ENCODE results near the gene BUD31.
"Not testable (repeated sequence)": the region's sequence is repeated elsewhere in the genome, so short reads cannot be mapped to it uniquely, and the experiment has no call there.

The BUD31 gene

DNA sequence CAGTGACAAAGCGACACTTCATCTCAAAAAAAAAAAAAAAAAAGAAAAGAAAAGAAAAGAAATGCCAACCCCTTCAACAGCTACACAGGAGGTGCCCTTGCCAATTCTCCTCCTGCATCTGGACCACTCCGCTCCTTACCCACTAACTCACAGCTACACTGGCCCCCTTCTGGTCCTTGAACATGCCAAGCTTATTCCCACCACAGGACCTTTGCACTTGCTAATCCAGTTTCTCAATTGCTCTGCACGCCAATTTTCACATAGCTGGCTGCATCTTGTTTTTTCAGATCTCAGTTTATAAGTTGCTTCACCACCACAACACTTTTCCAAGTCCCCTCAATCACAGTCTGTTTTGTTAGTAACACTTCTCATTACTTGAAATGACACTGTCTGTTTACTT is 5.9 kb upstream of the BUD31 start:
- DNase-seq, result no peak

DNA sequence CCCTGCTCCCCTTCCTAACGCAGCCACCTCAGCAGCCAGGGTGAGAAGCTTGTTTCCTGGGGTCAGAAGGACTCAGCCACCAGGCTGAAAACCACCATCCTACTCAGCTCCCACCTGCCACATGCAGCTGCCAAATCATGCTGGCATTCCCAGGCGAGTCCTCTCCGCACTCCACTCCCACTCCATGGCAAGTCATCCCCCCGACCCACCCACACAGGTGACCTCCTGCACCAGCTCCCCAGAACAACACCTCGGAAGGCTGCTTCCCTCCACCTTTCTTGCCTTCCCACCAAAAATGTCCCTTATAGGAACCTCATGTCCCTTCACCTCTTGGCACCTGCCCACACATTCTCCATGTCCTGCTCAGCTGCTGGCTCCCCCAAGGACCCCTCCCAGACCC is 5.0 kb upstream of the BUD31 start:
- DNase-seq, result no peak

DNA sequence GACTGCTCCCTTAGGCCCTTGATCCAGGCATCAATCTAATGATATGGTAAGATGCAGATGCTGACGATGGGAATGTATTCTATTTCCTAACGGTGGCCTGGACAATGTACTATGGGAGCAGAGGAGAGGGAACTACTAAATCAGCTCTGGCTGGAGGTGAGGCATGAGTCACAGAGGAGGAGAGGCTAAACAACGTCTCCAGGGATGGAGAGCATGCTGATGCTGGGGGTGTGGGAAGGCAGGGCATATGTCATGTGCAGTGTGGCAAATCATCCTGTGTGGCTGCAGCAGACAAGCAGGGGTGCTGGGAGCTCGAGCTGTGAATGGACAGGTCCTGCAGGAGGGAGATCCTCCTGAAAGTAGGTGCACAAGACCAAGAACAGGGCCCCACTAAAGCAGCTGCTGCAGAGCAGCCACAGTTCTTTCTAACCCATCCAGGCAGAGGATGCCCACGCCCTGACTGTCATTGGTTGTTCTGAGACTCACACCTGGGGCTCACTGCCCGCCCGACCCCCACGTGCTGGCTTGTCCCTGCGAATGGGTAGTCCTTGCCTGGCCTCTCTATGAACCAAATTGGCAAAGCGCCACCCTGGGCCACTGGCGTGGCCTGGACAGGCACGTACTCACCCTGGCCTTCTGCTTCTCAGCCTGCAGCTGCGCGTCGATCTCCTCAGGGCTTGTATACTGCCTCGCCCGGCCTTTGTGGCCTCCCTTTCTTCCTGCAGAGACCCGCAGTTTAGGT is 4.4 kb upstream of the BUD31 start:
- no peak for DNase-seq

DNA sequence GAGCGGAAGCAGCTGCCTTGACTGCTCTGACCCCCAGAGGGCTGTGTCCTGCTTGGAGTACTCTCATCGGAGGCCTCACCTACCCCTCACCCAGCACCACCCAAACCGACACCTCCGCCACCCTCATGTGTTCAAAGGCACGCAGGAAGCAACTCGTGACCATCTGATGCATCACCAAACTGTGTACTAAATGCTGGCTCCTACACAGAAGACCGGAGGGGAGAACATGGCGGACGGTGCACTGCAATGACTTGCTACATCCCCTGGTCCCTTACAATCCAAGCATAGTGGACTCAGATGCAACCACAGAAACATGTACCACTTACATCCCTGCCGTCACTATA is 3.8 kb upstream of the BUD31 start:
- DNase-seq, result no peak

DNA sequence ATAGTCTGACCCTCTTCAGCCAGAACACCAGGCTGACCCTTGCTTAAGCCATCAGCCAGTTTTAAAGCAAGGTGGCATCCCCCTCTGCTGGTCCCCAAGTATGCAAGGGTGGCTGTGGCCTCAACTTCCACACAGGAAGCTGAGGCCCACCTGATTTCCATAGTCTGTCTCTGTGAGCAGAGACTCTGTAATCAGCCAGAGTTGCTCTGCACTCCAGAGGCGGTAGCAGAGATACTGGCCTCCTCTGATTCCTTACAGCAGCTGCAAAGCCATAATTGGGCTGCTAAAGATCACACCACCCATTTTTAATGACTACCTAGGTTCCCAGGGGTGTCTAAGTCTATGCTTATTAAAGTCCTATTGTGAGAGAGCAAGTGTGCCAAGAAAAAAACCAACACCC is 2.2 kb upstream of the BUD31 start:
- no peak for DNase-seq

DNA sequence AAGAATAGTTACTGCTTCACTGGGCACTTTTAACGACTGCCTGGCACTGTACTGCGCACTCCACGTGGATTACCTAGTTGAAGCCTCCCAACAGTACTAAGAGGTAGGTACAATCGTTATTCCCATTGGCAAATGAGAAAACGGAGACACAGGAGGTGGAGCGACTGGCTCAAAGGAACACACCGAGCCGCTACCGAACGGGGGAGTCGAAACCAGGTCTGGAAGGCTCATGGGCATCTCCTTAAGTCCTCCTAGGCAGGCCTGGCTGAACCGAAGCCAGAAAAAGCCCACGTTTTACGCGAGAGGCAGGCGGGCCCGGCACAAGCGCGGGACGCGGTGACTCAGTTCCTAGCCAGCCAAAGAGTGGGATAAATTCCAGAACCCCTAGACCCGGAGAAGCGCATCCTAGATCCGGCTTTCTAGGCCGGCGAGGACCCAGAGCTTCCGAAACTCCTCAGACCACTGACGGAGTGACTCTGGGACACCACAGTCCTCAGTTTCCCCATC is 844 bp upstream of the BUD31 start:
- DNase-seq, result peak; percentile 32 to 41

DNA sequence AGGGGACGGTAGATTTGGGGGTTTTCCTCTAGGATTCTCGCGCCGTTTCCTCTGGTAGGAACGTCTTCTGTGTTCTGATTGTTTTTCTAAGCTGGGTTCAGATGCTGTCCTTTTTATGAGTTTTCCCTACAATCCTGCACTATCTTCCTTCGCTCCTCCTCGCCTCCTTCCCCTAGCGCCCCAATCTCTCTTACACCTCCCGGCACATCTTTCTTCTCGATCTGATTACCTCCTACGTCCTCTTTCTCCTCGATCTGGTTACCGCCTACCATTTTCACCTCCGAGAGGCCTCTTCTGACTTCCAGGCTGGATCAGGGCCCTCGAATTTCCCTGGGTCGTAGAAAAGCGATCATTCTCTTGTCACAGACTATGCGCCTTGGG is 413 bp downstream of the BUD31 start:
- peak in 1 of 2 donors; percentile 19 for DNase-seq

DNA sequence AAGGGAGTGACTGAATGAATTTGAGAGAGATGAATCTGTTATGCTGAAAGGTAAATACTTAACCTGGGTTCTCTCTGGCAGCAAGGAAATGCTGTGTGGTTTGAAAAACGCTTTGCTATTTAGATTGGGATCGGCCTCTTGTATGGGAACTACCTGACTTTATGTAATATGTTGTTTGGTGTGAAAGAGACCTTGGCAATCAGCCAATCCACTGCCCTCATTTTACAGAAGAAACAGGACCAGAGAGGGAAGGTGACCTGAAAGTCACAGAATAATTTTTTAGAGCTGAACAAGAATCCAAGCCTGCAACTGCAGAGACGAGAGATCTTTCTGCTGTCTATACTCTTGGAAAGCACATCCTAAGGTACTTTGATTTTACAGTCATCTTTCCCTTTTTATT is 1.0 kb downstream of the BUD31 start:
- peak in 1 of 2 donors; percentile 45 for DNase-seq

DNA sequence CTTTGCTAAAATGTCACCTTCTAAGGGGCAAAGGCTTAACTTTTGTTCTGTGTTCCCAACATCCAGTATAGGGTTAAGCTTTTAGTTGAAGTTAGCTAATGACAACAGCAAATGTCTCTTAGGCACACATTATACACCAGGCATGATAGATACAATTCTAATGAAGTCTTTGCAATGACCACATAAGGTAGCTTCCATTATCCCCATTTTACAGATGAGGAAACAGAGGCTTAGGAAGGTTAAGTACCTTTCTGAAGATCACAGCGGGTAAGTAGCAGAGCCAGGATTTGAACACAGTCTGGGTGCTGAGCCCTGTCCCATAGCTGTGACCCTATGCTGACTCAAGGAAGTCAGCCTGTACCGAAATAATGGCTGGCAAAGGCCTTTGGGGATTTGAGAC is 1.9 kb downstream of the BUD31 start:
- no peak for DNase-seq

DNA sequence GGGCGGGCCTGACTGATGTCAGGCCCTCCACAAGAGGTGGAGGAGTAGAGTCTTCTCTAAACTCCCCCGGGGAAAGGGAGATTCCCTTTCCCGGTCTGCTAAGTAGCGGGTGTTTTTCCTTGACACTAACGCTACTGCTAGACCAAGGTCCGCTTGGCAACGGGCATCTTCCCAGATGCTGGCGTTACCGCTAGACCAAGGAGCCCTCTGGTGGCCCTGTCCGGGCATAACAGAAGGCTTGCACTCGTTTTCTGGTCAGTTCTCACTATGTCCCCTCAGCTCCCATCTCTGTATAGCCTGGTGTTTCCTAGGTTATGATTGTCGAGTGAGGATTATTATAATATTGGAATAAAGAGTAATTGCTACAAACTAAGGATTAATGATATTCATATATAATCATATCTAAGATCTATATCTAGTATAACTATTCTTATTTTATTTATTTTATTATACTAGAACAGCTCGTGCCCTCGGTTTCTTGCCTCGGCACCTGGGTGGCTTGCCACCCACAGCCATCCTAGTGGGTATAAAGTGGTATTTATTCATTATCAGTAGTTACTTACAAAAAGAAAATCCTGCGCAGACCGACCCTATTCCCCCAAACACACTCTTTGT is 6.9 kb downstream of the BUD31 start:
- DNase-seq, result peak; percentile 39 to 43

DNA sequence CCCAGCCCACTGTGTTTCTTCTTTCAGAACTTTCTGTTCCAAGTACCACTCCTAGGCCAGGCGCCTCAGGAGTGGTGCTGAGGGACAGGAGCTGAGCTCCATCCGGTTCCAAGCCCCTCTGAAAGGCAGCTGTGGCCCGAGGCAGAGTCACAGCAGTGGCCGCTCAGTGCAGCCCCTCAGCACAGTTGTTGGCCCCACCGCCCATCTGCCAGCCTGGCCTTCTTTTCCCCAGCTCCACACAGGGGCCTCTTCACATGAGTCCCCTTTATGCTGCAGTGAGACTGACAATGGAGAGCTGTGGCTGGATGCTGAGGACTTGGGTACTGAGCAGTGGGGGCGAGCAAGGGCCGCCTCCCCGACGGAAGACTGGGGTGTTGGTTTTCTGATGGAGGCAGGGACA is 9.5 kb downstream of the BUD31 start:
- DNase-seq, result no peak

DNA sequence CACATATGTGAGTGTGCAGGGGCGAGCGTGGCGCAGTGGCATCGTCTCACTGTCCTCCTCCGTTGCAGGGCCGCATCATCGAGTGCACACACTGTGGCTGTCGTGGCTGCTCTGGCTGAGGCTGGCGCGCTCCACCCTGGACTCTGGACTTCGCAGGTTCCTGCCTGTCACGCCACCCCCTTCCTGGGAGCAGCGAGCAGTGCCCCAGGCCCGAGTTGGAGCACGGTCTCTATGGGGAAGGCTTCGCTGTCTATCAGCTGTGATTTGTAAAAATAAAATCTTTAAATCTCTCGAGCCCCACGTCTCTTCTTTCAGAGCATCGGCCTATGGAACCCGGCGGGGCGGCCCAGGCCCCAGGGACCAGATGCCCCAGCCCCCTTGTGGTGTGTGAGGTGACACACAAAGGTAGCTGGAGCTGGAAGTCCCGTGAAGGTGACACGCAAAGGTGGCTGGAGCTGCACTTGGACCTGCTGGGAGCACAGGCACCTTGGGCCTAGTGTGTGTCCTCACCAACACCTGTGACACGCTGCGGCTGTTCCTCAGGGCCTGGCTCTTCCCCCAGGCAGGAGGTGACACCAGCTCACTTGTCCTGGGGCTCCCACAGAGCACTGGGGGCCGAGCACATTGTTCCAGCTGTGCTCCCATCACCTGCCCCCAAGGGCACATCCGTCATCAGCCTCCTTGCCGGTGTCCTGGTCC is 10.7 kb downstream of the BUD31 start:
- DNase-seq, result no peak

DNA sequence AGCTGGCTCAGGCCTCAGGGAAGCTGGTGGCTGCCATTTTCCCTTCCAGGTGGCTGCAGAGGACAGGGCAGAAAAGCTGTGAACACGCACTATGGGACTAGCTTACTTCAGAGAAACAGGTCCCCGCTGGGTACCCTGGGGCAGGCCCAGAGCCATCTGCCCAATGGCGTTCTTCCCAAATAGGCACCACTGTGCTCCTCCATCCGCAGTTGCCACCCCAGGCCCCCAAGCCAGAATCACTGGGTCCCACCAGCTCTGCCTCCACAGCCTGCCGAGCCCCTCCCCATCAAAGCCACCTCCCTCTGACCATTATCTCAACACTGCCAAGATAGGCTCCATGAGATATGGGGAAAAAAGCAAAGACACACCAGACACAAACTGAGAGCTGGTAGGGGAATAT is 11.4 kb downstream of the BUD31 start:
- no peak for DNase-seq

DNA sequence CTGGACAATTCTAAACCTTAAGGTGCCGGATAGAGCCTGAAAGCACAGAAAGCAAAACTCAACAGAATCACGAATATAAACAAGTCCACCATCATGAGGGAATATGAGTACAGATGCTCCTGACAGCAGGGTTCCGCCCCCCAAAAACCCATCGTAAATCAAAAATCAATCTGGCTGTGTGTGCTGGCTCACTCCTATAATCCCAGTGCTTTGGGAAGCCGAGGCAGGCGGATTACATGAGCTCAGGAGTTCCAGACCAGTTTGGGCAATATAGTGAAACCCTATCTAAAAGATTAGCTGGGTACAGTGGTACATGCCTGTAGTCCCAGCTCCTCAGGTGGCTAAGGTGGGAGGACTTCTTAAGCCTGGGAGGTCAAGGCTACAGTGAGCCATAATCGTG is 12.2 kb downstream of the BUD31 start:
- DNase-seq, result no peak

DNA sequence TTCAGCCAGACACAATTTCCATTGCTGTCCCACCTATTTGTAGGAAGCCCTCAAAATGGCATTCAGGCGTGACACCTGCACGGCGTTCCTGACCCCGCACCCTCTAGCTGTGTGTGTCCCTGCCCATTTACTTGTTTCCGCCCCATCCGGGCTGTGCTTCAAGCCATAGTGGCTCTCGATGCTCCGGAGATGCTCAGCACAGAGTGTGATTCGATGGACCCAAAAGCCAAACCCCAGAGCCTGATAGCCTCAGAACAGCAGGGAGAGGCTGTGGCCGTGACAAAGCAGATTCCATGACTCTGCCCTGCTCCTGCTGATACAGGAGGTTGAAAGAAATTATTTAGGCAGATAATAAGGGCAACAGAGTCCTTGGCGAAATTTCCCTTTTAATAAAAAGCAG is 13.4 kb downstream of the BUD31 start:
- DNase-seq, result no peak

DNA sequence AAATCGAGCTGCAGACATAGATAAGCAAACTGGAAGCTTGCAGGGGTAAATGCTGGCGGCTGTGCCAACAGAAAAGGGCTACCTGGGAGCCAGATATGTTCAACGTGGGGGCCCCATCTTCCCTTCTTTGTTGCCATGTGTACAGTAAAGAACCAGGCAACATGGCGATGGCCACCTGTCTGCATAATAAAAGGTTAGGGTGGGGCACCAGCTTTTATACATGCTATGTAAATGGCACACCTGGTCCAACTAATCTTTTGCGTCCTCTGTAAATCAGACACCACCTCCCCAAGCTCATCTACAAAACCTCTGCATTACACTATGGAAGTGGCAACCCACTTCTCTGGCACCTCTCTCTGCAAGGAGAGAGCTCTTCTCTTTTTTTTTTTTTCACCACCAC is 13.9 kb downstream of the BUD31 start:
- no peak for DNase-seq

DNA sequence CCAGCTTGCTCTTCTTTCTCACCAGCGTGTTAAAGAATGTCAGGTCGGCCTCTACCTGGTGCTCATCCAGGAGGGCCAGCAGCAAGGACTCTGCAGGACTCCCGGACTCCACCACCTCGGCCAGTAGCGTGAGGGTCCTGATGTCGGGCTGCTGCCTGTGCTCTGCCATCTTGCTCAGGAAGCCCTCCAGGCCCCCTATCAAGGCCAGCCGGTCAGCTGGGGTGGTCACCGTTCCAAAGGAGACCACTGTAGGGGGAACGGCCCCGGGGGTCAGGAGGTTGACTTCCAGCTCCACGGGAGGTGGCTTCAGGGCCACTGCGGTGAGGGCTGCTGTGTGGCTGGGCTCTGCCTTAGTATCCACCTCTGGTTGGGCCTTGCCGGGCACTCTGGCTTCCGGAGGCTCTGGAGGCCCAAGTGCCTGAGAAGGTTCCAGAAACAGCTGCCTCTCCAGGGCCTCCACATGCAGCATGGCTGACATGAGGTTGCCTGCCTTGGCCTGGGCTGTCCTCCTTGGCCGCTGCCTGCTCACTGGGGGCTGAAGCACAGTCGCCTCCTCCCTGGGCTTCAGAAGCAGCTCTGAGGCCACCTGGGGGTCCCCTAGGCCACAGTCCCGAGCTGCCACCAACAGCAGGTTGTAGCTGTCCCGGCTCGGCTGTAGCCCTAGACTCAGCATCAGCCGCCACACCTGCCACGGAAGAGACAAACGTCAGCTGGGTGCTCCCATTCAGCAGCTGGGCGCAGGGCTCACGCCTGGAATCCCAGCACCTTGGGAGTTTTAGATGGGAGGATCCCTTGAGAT is 16.4 kb downstream of the BUD31 start:
- no peak for DNase-seq

DNA sequence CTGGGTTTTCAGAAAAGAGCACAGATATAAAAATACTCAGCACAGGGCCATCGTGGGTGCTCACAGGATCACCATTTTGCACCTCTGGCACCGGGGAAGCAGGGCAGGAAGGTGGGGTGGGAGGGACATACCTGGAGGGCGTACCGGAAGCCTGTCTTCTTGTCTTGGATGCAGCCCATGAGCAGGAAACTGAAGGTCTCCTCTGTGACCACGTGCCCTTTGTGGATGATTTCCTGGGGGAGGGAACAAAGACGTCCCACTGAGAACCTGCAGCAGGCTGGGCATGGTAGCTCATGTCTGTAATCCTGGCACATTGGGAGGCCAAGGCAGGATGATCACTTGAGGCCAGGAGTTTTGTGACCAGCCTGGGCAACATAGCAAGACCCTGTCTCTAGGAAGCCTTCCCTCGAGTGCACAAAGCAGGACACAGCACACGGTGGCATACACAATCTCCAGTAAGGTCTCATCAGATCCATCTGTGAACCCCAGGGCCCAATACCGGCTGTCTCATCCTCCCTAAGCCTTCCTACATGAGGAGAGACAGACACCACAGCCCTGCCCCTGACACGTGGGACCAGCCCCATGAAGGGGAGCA is 20.3 kb downstream of the BUD31 start:
- DNase-seq, result no peak

DNA sequence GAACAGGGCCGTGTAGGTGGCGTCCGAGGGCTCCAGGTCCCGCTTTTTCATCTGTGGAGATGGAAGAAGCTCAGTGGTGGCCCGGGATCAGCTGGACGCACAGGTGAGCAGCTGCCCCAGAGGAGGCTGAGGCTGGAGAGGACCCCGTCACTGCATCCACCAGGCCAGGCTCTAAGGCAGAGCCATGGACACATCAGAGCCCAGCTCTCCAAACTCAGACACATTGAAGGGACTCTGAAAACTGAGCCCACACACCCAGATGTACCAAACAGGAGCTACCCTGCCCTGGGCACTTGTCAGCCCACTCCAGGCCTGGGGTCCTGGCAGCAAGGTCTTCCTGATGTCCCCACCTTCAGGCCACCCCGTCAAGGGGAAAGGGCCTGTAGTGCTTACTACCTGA is 21.0 kb downstream of the BUD31 start:
- DNase-seq, result no peak

DNA sequence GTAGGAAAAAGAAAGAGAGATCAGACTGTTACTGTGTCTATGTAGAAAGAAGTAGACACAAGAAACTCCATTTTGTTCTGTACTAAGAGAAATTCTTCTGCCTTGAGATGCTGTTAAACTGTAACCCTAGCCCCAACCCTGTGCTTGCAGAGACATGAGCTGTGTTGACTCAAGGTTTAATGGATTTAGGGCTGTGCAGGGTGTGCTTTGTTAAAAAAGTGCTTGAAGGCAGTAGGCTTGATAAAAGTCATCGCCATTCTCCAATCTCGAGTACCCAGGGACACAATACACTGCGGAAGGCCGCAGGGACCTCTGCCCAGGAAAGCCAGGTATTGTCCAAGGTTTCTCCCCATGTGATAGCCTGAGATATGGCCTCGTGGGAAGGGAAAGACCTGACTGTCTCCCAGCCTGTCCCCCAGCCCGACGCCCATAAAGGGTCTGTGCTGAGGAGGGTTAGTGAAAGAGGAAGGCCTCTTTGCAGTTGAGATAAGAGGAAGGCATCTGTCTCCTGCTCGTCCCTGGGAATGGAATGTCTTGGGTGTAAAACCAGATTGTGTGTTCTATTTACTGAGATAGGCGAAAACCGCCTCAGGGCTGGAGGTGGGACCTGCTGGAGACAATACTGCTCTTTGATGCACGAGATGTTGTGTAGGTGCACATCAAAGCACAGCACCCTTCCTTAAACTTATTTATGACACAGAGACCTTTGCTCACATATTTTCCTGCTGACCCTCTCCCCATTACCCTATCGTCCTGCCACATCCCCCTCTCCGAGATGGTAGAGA is 23.2 kb downstream of the BUD31 start:
- not testable (repeated sequence) for DNase-seq

DNA sequence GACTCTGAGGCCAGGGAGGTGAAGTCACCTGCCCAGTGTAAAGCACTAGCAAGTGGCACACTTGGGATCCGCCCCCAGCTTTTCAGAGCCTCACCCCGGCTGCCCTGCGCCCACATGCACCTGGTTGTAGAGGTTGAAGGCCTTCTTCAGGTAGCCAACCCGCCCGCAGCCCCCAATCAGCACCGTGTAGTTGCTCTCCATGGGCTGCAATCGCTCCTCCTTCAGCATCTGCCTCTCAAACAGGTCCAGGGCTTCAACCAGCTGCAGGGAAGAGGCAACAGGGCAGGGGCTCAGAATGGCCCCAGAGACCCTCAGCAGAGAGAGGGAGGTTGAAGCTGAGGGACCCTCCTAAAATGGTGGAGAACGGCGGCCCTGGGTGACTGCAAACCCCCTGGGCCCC is 24.4 kb downstream of the BUD31 start:
- DNase-seq, result no peak

DNA sequence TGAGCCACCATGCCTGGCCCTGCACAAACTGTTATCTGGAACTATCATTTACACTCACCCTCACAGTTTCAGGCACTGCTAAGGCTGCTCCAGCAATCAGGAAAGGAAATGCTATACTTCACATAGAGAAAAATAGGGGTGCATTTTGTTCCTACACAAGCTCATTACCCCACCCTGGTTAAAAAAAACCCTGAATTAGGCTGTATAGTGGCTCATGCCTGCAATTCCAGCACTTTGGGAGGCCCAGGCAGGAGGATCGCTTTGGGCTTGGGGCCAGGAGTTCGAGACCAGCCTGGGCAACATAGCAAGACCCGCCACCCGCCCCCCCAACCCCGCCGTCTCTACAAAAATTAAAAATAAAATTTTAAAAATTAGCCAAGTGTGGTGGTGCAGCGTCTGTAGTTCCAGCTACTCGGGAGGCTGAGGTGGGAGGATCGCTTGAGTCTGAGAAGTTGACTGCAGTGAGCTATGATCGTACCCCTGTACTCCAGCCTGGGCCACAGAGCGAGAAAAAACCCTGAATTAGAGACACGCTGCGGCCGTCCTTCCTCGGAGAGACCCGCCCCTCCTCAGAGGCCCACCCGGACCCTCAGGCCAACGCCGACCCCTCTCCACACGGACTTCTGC is 29.3 kb downstream of the BUD31 start:
- no peak for DNase-seq
